IMR-90 (cell line): ENCODE measurements around the gene CIBAR2. TPM values are rescaled to one million over a fixed set of nuclear protein-coding genes. Genes with fewer than 3 reads are reported as not detected.

Source experiments
- ATAC-seq: fragments of 200-7000 bp; cut with Tn5 transposase; 2 replicates; pipeline ENCODE4 v1.9.1; 2020; ENCODE audit warnings: low read depth, mild to moderate bottlenecking, moderate library complexity
- BruUV-seq: library from RNA; stranded (reverse); fragments of 400-500 nt; replicated peaks from 2 replicates; lab custom pipeline; 2021; lab: Mats Ljungman, UMichigan
- CTCF ChIA-PET: fragments of 300-600 bp; formaldehyde crosslinking; extraction: SDS; loops from one replicate; lab custom pipeline; 2021; ENCODE audit warnings: antibody characterized with exemption; lab: Yijun Ruan, JAX
- POLR2A ChIA-PET: fragments of 300-600 bp; sonication (Branson Sonifier 250); formaldehyde crosslinking; loops from one replicate; lab custom pipeline; 2022; ENCODE audit warnings: antibody characterized with exemption; ENCODE audit not compliant: unreplicated experiment; lab: Charles Lee
- DNase-seq: peaks from one replicate; pipeline ENCODE4 v3.0.0; 2013
- H2AFZ ChIP-seq: replicated peaks from 2 replicates; pipeline ENCODE3; 2013; ENCODE audit warnings: low read length, mild to moderate bottlenecking; ENCODE audit not compliant: poor library complexity
- H2AK5ac ChIP-seq: 2 replicates; pipeline ENCODE4 v1.6.1; 2013; ENCODE audit warnings: low read depth, low read length, inconsistent platforms
- H2AK9ac ChIP-seq: replicated peaks from 2 replicates; pipeline ENCODE3; 2013; ENCODE audit warnings: mild to moderate bottlenecking, low read depth, low read length, moderate library complexity; ENCODE audit not compliant: poor library complexity
- H2BK120ac ChIP-seq: 2 replicates; pipeline ENCODE4 v1.6.1; 2013; ENCODE audit warnings: low read depth, low read length, inconsistent platforms
- H2BK15ac ChIP-seq: 3 replicates; pipeline ENCODE4 v1.6.1; 2013; ENCODE audit warnings: low read depth, low read length, inconsistent platforms
- H2BK20ac ChIP-seq: 2 replicates; pipeline ENCODE4 v1.6.1; 2013; ENCODE audit warnings: low read depth, mild to moderate bottlenecking, inconsistent platforms, low read length, moderate library complexity
- H2BK5ac ChIP-seq: 2 replicates; pipeline ENCODE4 v1.6.1; 2013; ENCODE audit warnings: mild to moderate bottlenecking, low read depth, low read length, inconsistent platforms; ENCODE audit not compliant: poor library complexity, severe bottlenecking
- H3K14ac ChIP-seq: replicated peaks from 2 replicates; pipeline ENCODE4 v1.6.1; 2013; ENCODE audit warnings: low read depth, low read length, inconsistent platforms
- H3K18ac ChIP-seq: 2 replicates; pipeline ENCODE4 v1.6.1; 2013; ENCODE audit warnings: low read depth, low read length, control low read depth
- H3K23ac ChIP-seq: 2 replicates; pipeline ENCODE4 v1.6.1; 2013; ENCODE audit warnings: low read depth, low read length, inconsistent platforms
- H3K27ac ChIP-seq: 2 replicates; pipeline ENCODE4 v1.5.1; 2013; ENCODE audit warnings: mild to moderate bottlenecking, control low read depth, low read length; ENCODE audit not compliant: insufficient read depth
- H3K27me3 ChIP-seq: 2 replicates; pipeline ENCODE4 v1.6.1; 2013; ENCODE audit warnings: low read length; ENCODE audit not compliant: control insufficient read depth, insufficient read depth
- H3K36me3 ChIP-seq: 2 replicates; pipeline ENCODE4 v1.6.1; 2013; ENCODE audit warnings: low read length, mixed read lengths; ENCODE audit not compliant: control insufficient read depth, insufficient read depth
- H3K4ac ChIP-seq: 2 replicates; pipeline ENCODE4 v1.6.1; 2013; ENCODE audit warnings: low read depth, low read length, inconsistent platforms
- H3K4me1 ChIP-seq: 2 replicates; pipeline ENCODE4 v1.6.1; 2013; ENCODE audit warnings: low read length, mixed read lengths; ENCODE audit not compliant: control insufficient read depth, insufficient read depth
- H3K4me2 ChIP-seq: 2 replicates; pipeline ENCODE4 v1.6.1; 2013; ENCODE audit warnings: low read depth, mild to moderate bottlenecking, control low read depth, low read length, moderate library complexity
- H3K4me3 ChIP-seq: 2 replicates; pipeline ENCODE4 v1.5.1; 2013; ENCODE audit warnings: low read depth, mild to moderate bottlenecking, control low read depth, low read length, moderate library complexity; ENCODE audit not compliant: insufficient read depth
- H3K56ac ChIP-seq: 2 replicates; pipeline ENCODE4 v1.6.1; 2013; ENCODE audit warnings: low read length, inconsistent platforms; ENCODE audit not compliant: insufficient read depth; ENCODE audit errors: extremely low read depth
- H3K79me1 ChIP-seq, 2 experiments: 2 replicates each; pipeline ENCODE4 v1.6.1; 2013; ENCODE audit warnings: low read length in 2 of 2, inconsistent platforms in 1 of 2, low read depth in 1 of 2
- H3K9ac ChIP-seq: 2 replicates; pipeline ENCODE4 v1.6.1; 2013; ENCODE audit warnings: low read depth, low read length, control low read depth
- H3K9me1 ChIP-seq: 2 replicates; pipeline ENCODE4 v1.6.1; 2013; ENCODE audit warnings: low read length, inconsistent platforms; ENCODE audit not compliant: insufficient read depth
- H3K9me3 ChIP-seq: 2 replicates; pipeline ENCODE4 v1.6.1; 2013; ENCODE audit warnings: low read length; ENCODE audit not compliant: control insufficient read depth, insufficient read depth
- H4K20me1 ChIP-seq: 2 replicates; pipeline ENCODE4 v1.6.1; 2013; ENCODE audit warnings: low read length, inconsistent platforms; ENCODE audit not compliant: insufficient read depth
- H4K5ac ChIP-seq: 2 replicates; pipeline ENCODE4 v1.6.1; 2013; ENCODE audit warnings: mild to moderate bottlenecking, low read depth, low read length, control low read depth
- H4K8ac ChIP-seq, 2 experiments: 2 replicates each; pipeline ENCODE4 v1.6.1; 2013; ENCODE audit warnings: low read depth in 2 of 2, low read length in 2 of 2, control low read depth in 1 of 2, inconsistent platforms in 1 of 2
- H4K91ac ChIP-seq: 2 replicates; pipeline ENCODE4 v1.6.1; 2013; ENCODE audit warnings: low read depth, low read length, inconsistent platforms; ENCODE audit not compliant: insufficient read depth
- BHLHE40 ChIP-seq: fragments of 150-350 bp; IDR thresholded peaks from 2 replicates; pipeline ENCODE4 v1.6.1; 2016; ENCODE audit warnings: mild to moderate bottlenecking, low read depth, low read length
- MAZ ChIP-seq: IDR thresholded peaks from 2 replicates; pipeline ENCODE4 v1.6.1; 2012; ENCODE audit warnings: low read depth, mild to moderate bottlenecking, low read length, improper control_type of control experiment, moderate library complexity, borderline replicate concordance
- WGBS, 2 experiments: methylation state at CpG; one replicate each; pipeline versions ENCODE4 v1.1.5 to v1.1.7; 2013; ENCODE audit warnings: missing lambda C conversion rate in 2 of 2; ENCODE audit not compliant: insufficient read length in 1 of 2; ENCODE audit errors: extremely low coverage in 2 of 2; 5-methylcytosine and 5-hydroxymethylcytosine counted together
- dilution Hi-C: fragments of 300-500 bp; cut with HindIII; formaldehyde crosslinking; loops from one replicate; pipeline ENCODE4 v1.14.3; 2018; ENCODE audit warnings: low sequenced_read_pairs; ENCODE audit not compliant: unreplicated experiment
- in situ Hi-C: fragments of 300-500 bp; cut with MboI; formaldehyde crosslinking; loops from 3 replicates; pipeline ENCODE4 v1.14.3; 2019; ENCODE audit warnings: low sequenced_read_pairs, inconsistent platforms, mixed read lengths
- intact Hi-C: fragments of 100-400 bp; cut with micrococcal nuclease; formaldehyde crosslinking; loops from 2 replicates; pipeline ENCODE4 v1.10.0; 2022
- polyA plus RNA-seq, 3 experiments: library from polyadenylated mRNA; depleted of rRNA; stranded (reverse); fragments of >200 nt; gene quantifications; 2 replicates each; pipeline ENCODE4 v1.2.3, GENCODE V29; 2012; ENCODE audit warnings: low replicate concordance in 1 of 3
- total RNA-seq: library from RNA; depleted of rRNA; stranded (reverse); fragments of >200 nt; gene quantifications from 2 replicates; pipeline ENCODE4 v1.2.3, GENCODE V29; 2012

Gene CIBAR2
- total and polyA plus RNA-seq, 2 of the 4 experiments (the other 2 are of a cell fraction) = 0.18 to 0.24 TPM

- Histone ChIP-seq H4K91ac (no peak overlapping the region), H3K56ac (no peak overlapping the region), H3K4me3 (no peak overlapping the region), H3K23ac (no peak overlapping the region), H2BK120ac (no peak overlapping the region), H2BK5ac (no peak overlapping the region), H2AFZ (peak overlapping the region; percentile 58), H3K9ac (no peak overlapping the region), H2BK20ac (no peak overlapping the region), H3K18ac (no peak overlapping the region), H3K36me3 (peaks cover 2% of the 10 kb centered on the region; the same call in 1 of the 2 replicates), H3K14ac (0 out of 2 replicates have a peak overlapping the region, but pooled peaks have one; percentile 29), H4K8ac (no peak overlapping the region), H3K9me3 (no peaks in the 10 kb centered on the region), H3K4me1 (no peaks in the 10 kb centered on the region), H3K27me3 (peaks cover 14% of the 10 kb centered on the region), H2AK5ac (no peak overlapping the region), H3K4me2 (no peak overlapping the region), H3K27ac (no peak overlapping the region), H2AK9ac (no peak overlapping the region), H2BK15ac (no peak overlapping the region), H3K79me1 (no peaks in the 10 kb centered on the region), H3K4ac (no peak overlapping the region), H4K20me1 (no peaks in the 10 kb centered on the region), H4K5ac (no peak overlapping the region), H3K9me1 (no peaks in the 10 kb centered on the region)
- CTCF ChIA-PET = no interaction called here
- intact Hi-C loops (no loop called here), in situ Hi-C loops (no loop called here), dilution Hi-C loops (no loop called here)
- no peak for ATAC-seq
- BruUV-seq = no TSS peak
- DNase-seq = no peak
- 94% methylated on average over 2 of the region's 8 CpGs; no CpG with 5 or more reads in 1 of the 2 experiments for WGBS, 2 experiments
- POLR2A ChIA-PET = no interaction called here
- TF ChIP-seq MAZ (no peak), BHLHE40 (no peak)
Measured at GRCh38 chr16:85090873-85091521, 21.3 kb downstream of the CIBAR2 start.
